Ascending aorta (tissue), 2 donors: ENCODE measurements around the gene SIRPG. TPM values are rescaled to one million over a fixed set of nuclear protein-coding genes. Genes with fewer than 3 reads are reported as not detected.

Source experiments
- DNase-seq, 2 donors: peaks; one replicate each; pipeline ENCODE4 v3.0.0-alpha.2; 2019; ENCODE audit warnings: low spot score in 2 of 2
- H3K27ac ChIP-seq, 2 donors: fragments of 200-600 bp; sonication (generic); one replicate each; pipeline ENCODE4 v1.5.1; 2016 to 2017; ENCODE audit warnings: mild to moderate bottlenecking in 1 of 2
- H3K27me3 ChIP-seq: fragments of 200-600 bp; sonication (generic); one replicate; pipeline ENCODE4 v1.5.1; 2017
- H3K36me3 ChIP-seq, 2 donors: fragments of 200-600 bp; sonication (generic); one replicate each; pipeline ENCODE4 v1.5.1; 2016
- H3K4me1 ChIP-seq, 2 donors: fragments of 200-600 bp; sonication (generic); one replicate each; pipeline ENCODE4 v1.5.1; 2016 to 2017; ENCODE audit warnings: mild to moderate bottlenecking in 1 of 2
- H3K4me3 ChIP-seq, 2 donors: fragments of 200-600 bp; sonication (generic); one replicate each; pipeline ENCODE4 v1.5.1; 2016 to 2017; ENCODE audit warnings: mild to moderate bottlenecking in 1 of 2
- H3K9me3 ChIP-seq, 2 donors: fragments of 200-600 bp; sonication (generic); one replicate each; pipeline ENCODE4 v1.5.1; 2016
- CTCF ChIP-seq, 3 experiments: fragments of 200-600 bp in 2 of 3; fragments of 450-650 bp in 1 of 3; sonication (generic) in 2 of 3; IDR thresholded peaks; one replicate each; pipeline ENCODE4 v1.5.1; 2016 to 2019; ENCODE audit warnings: antibody characterized with exemption in 3 of 3, mild to moderate bottlenecking in 1 of 3, moderate library complexity in 1 of 3
- intact Hi-C: fragments of 100-400 bp; cut with DNase I; formaldehyde crosslinking; loops from one replicate; pipeline ENCODE4 v1.15.1; 2023
- total RNA-seq: library from RNA; depleted of rRNA; stranded (reverse); fragments of >200 nt; gene quantifications from one replicate; pipeline ENCODE4 v1.1.0, GENCODE V29; 2016

SIRPG gene
- total RNA-seq, 1 donor from 2014 or later: not detected

DNA sequence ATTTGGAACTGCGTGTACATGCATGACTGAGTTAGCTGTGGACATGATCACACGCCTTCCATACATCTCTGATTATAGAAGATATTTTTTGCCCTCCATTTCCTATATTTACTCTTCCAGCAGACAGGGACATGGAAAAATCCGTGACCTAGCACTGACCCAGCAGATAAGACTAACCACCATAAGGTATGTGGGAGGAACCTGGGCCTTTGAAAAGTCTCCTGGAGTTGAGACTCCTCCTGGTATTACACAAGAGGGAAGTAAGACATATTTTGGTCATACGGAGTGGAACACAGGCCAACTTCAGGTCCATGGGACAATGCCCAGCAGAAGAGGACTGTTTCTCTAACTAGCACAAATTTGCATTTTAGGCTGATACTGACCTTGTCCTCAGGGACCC is 24.0 kb downstream of the SIRPG start:
- TF ChIP-seq CTCF (IDR thresholded peaks at IDR 0.05): no peak
- Histone ChIP-seq H3K9me3 (no peaks in the 10 kb centered on the region), H3K27ac (no peak overlapping the region), H3K36me3 (no peaks in the 10 kb centered on the region), H3K4me3 (no peak overlapping the region), H3K27me3 (no peaks in the 10 kb centered on the region), H3K4me1 (no peaks in the 10 kb centered on the region)
- no peak for DNase-seq
- intact Hi-C loops: no loop called here

- no peaks in the 10 kb centered on the region for H3K9me3 ChIP-seq
- intact Hi-C loops: no loop called here
- TF ChIP-seq CTCF (IDR thresholded peaks at IDR 0.05): no peak
- no peak overlapping the region for H3K27ac ChIP-seq
- no peaks in the 10 kb centered on the region for H3K27me3 ChIP-seq
- no peak for DNase-seq
- no peaks in the 10 kb centered on the region for H3K36me3 ChIP-seq
- H3K4me1 ChIP-seq: no peaks in the 10 kb centered on the region
- H3K4me3 ChIP-seq: no peak overlapping the region
Observed at GRCh38 chr20:1632178-1632577, 25.4 kb downstream of the SIRPG start.

- no peaks in the 10 kb centered on the region for H3K4me1 ChIP-seq
- no peak overlapping the region for H3K27ac ChIP-seq
- TF ChIP-seq CTCF (IDR thresholded peaks at IDR 0.05): no peak
- H3K27me3 ChIP-seq: no peaks in the 10 kb centered on the region
- H3K9me3 ChIP-seq: no peaks in the 10 kb centered on the region
- H3K4me3 ChIP-seq: no peak overlapping the region
- intact Hi-C loops: no loop called here
- DNase-seq: no peak
- H3K36me3 ChIP-seq: no peaks in the 10 kb centered on the region
Observed at GRCh38 chr20:1631309-1632151, 26.0 kb downstream of the SIRPG start.

DNA sequence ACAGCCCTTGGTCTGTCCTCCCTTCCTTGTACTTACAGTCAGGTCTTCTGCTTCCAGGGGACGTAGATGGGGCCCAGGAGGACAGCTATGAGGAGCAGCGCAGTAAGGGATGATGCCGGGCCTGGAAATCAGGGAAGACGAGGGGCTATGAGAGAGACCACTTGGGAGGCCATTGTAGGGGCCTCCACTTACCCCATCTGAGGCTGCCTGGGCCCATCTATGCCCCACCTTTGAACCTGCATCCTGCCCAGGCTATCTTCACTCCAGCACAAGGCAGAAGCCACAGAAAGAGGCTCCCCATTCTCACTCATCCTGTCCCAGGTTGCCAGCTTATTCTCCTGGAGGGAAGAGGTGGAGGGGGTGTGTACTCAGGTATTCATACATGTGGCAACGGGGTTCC is 27.4 kb downstream of the SIRPG start:
- H3K27ac ChIP-seq: no peak overlapping the region
- TF ChIP-seq CTCF (IDR thresholded peaks at IDR 0.05): no peak
- intact Hi-C loops: no loop called here
- H3K36me3 ChIP-seq: no peaks in the 10 kb centered on the region
- no peak for DNase-seq
- H3K9me3 ChIP-seq: no peaks in the 10 kb centered on the region
- H3K4me1 ChIP-seq: no peaks in the 10 kb centered on the region
- no peaks in the 10 kb centered on the region for H3K27me3 ChIP-seq
- no peak overlapping the region for H3K4me3 ChIP-seq

DNA sequence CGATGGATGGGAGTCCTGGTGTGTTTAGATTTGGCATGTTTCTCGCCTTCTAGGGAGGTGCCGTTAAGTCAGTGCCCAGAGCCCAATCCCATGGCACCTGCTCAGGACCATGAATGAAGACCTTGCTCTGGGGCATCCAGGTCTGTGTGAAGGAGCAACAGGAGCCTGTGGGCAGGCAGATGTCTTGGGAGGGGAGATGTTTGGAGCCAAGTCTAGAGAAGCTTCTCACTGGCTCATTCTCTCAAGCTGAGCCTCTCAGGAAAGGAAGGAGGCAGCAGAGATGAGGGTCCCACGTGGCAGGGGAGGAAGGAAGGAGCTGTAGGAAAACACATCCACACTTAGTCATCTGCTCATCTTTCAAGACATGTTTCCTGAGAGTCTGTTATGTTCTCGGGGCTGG is 28.3 kb downstream of the SIRPG start:
- H3K27ac ChIP-seq: no peak overlapping the region
- no peaks in the 10 kb centered on the region for H3K9me3 ChIP-seq
- H3K27me3 ChIP-seq: no peaks in the 10 kb centered on the region
- H3K4me1 ChIP-seq: no peaks in the 10 kb centered on the region
- TF ChIP-seq CTCF (IDR thresholded peaks at IDR 0.05): no peak
- intact Hi-C loops: no loop called here
- no peak for DNase-seq
- no peaks in the 10 kb centered on the region for H3K36me3 ChIP-seq
- no peak overlapping the region for H3K4me3 ChIP-seq
